ENCODE data around the gene TMEM53.

GRCh38 chr1:44649788-44650158 lies 24.5 kb downstream of the TMEM53 start:
- TF ChIP-seq CTCF (IDR thresholded peaks at IDR 0.05), result no peak
- TF ChIP-seq POLR2A (IDR thresholded peaks at IDR 0.05), result no peak
